GM12878 (cell line): ENCODE results near the gene CUL1. TPM values are rescaled to one million over a fixed set of nuclear protein-coding genes. Genes with fewer than 3 reads are reported as not detected.

Experiments used
- ATAC-seq: fragments of 200-7000 bp; cut with Tn5 transposase; 3 replicates; pipeline ENCODE4 v1.9.1; 2020; ENCODE audit warnings: mild to moderate bottlenecking, moderate library complexity
- BruUV-seq: library from RNA; stranded (reverse); fragments of 400-500 nt; replicated peaks from 2 replicates; lab custom pipeline; 2021; lab: Mats Ljungman, UMichigan
- CTCF ChIA-PET: fragments of 300-600 bp; sonication (Branson Sonifier 250); formaldehyde crosslinking; extraction: SDS; loops from one replicate; lab custom pipeline; 2021; ENCODE audit warnings: inconsistent platforms; lab: Yijun Ruan, JAX
- POLR2A ChIA-PET: fragments of 350-600 bp; formaldehyde crosslinking; extraction: SDS; loops from one replicate; lab custom pipeline; 2021; ENCODE audit warnings: inconsistent platforms; lab: Charles Lee
- RAD21 ChIA-PET: fragments of 300-600 bp; sonication (Branson Sonifier 250); formaldehyde crosslinking; loops from one replicate; lab custom pipeline; 2023; ENCODE audit warnings: antibody characterized with exemption; ENCODE audit not compliant: unreplicated experiment; lab: Charles Lee
- SMC1A ChIA-PET: fragments of 300-600 bp; sonication (Branson Sonifier 250); formaldehyde crosslinking; loops from one replicate; lab custom pipeline; 2023; ENCODE audit not compliant: unreplicated experiment, uncharacterized antibody; lab: Charles Lee
- DNase-seq: peaks from one replicate; pipeline ENCODE4 v3.0.0-alpha.2; 2011; ENCODE audit warnings: low read depth, low spot score
- FAIRE-seq: peaks from 3 replicates; lab custom pipeline; 2011; peaks lifted over from hg19 to GRCh38; lab: Jason Lieb, UNC
- H2AFZ ChIP-seq: 2 replicates; pipeline ENCODE4 v1.6.0; 2011; ENCODE audit warnings: low read depth, low read length, control low read depth; ENCODE audit not compliant: control insufficient read depth
- H3K27ac ChIP-seq: 2 replicates; pipeline ENCODE4 v1.5.1; 2011; ENCODE audit warnings: control low read depth; ENCODE audit not compliant: control insufficient read depth, insufficient read depth
- H3K27me3 ChIP-seq, 2 experiments: replicated peaks in 1 of 2; 2 replicates each; pipeline versions ENCODE4 v1.6.0 to v1.6.1; 2011; ENCODE audit warnings: low read length in 1 of 2; ENCODE audit not compliant: control insufficient read depth in 2 of 2, insufficient read depth in 2 of 2
- H3K36me3 ChIP-seq, 2 experiments: 2 replicates each; pipeline ENCODE4 v1.5.1; 2011; ENCODE audit warnings: low read length in 1 of 2; ENCODE audit not compliant: control insufficient read depth in 2 of 2, insufficient read depth in 2 of 2
- H3K4me1 ChIP-seq: 2 replicates; pipeline ENCODE4 v1.6.1; 2011; ENCODE audit warnings: mild to moderate bottlenecking, low read length, moderate library complexity, mixed read lengths; ENCODE audit not compliant: control insufficient read depth, insufficient read depth
- H3K4me2 ChIP-seq: 2 replicates; pipeline ENCODE4 v1.6.0; 2011; ENCODE audit warnings: control low read depth; ENCODE audit not compliant: control insufficient read depth, insufficient read depth
- H3K4me3 ChIP-seq: fragments of 200-600 bp; sonication (generic); 2 replicates; pipeline ENCODE4 v1.5.1; 2016
- H3K79me2 ChIP-seq: 2 replicates; pipeline ENCODE4 v1.6.0; 2011; ENCODE audit warnings: low read length; ENCODE audit not compliant: control insufficient read depth, insufficient read depth
- H3K9ac ChIP-seq: 2 replicates; pipeline ENCODE4 v1.8.0; 2011; ENCODE audit warnings: low read length, control low read depth, mixed read lengths; ENCODE audit not compliant: control insufficient read depth, insufficient read depth
- H3K9me3 ChIP-seq: replicated peaks from 3 replicates; pipeline ENCODE4 v1.5.1; 2011; ENCODE audit warnings: mild to moderate bottlenecking, low read length; ENCODE audit not compliant: control insufficient read depth, insufficient read depth
- H4K20me1 ChIP-seq: 2 replicates; pipeline ENCODE4 v1.6.0; 2011; ENCODE audit not compliant: control insufficient read depth, insufficient read depth
- KDM1A ChIP-seq: fragments of 200-600 bp; sonication (generic); IDR thresholded peaks from 2 replicates; pipeline ENCODE4 v1.6.1; 2016; ENCODE audit warnings: borderline replicate concordance
- MXI1 ChIP-seq: fragments of 150-350 bp; IDR thresholded peaks from 2 replicates; pipeline ENCODE4 v1.6.1; 2011; ENCODE audit warnings: low read depth, mild to moderate bottlenecking, inconsistent platforms, low read length, improper control_type of control experiment
- NBN ChIP-seq: fragments of 450-650 bp; IDR thresholded peaks from 2 replicates; pipeline ENCODE4 v1.6.1; 2016
- PAX8 ChIP-seq: fragments of 450-650 bp; IDR thresholded peaks from 2 replicates; pipeline ENCODE4 v1.6.1; 2017; ENCODE audit warnings: mild to moderate bottlenecking, moderate library complexity
- POLR2AphosphoS2 ChIP-seq: IDR thresholded peaks from 2 replicates; pipeline ENCODE4 v1.6.1; 2011; ENCODE audit warnings: low read depth, mild to moderate bottlenecking, low read length, improper control_type of control experiment, moderate library complexity
- RBBP5 ChIP-seq: fragments of 200-600 bp; sonication (generic); conservative IDR thresholded peaks from 2 replicates; pipeline ENCODE4 v1.6.1; 2016
- SMC3 ChIP-seq: IDR thresholded peaks from 2 replicates; pipeline ENCODE4 v1.6.1; 2011; ENCODE audit warnings: low read length, improper control_type of control experiment, borderline replicate concordance
- SP1 ChIP-seq: IDR thresholded peaks from one replicate; pipeline ENCODE4 v1.6.1; 2011; ENCODE audit warnings: low read depth, low read length
- SRF ChIP-seq, 2 experiments: IDR thresholded peaks; 2 replicates each; pipeline ENCODE4 v1.6.1; 2011; ENCODE audit warnings: low read depth in 2 of 2, low read length in 2 of 2, mild to moderate bottlenecking in 1 of 2, moderate library complexity in 1 of 2
- USF2 ChIP-seq: IDR thresholded peaks from 2 replicates; pipeline ENCODE4 v1.6.1; 2011; ENCODE audit warnings: low read depth, low read length, improper control_type of control experiment, borderline replicate concordance
- ZNF207 ChIP-seq: fragments of 450-650 bp; IDR thresholded peaks from 2 replicates; pipeline ENCODE4 v1.6.1; 2014; ENCODE audit warnings: antibody characterized with exemption, mild to moderate bottlenecking, borderline replicate concordance
- ZNF384 ChIP-seq: IDR thresholded peaks from 2 replicates; pipeline ENCODE4 v1.6.1; 2012; ENCODE audit warnings: low read depth, mild to moderate bottlenecking, low read length, improper control_type of control experiment, borderline replicate concordance
- WGBS: methylation state at CpG from one replicate; pipeline ENCODE4 v1.1.6; 2016; ENCODE audit warnings: low lambda C conversion rate; ENCODE audit not compliant: insufficient replicate concordance, insufficient coverage; ENCODE audit errors: missing lambda C conversion rate; 5-methylcytosine and 5-hydroxymethylcytosine counted together
- in situ Hi-C: fragments of 300-500 bp; cut with MboI; formaldehyde crosslinking; loops from 9 replicates; pipeline ENCODE4 v1.14.3; 2018; ENCODE audit warnings: mixed read lengths
- intact Hi-C: fragments of 100-400 bp; cut with micrococcal nuclease; formaldehyde crosslinking; loops from one replicate; pipeline ENCODE4 v1.14.2; 2022; ENCODE audit not compliant: unreplicated experiment
- polyA plus RNA-seq, 11 experiments: library from polyadenylated mRNA; depleted of rRNA in 4 of 11; unstranded in 6 of 11; stranded (reverse) in 5 of 11; fragments of >200 nt; fragmentation: Nextera tagmentation in 4 of 11; fragmentation: Illumina TruSeq in 1 of 11; extraction: Ambion mirVana in 4 of 11; extraction: Trizol in 1 of 11; gene quantifications; 1 replicate in 1 of 11; 2 replicates in 10 of 11; pipeline versions ENCODE4 v1.2.1 to v1.2.3, GENCODE V29; 2011 to 2016; ENCODE audit warnings: inconsistent platforms in 2 of 11, missing spikeins in 2 of 11, low read depth in 1 of 11
- total RNA-seq, 4 experiments: library from RNA; depleted of rRNA in 3 of 4; stranded (reverse); fragments of >200 nt in 3 of 4; fragmentation: Illumina TruSeq in 1 of 4; extraction: Trizol in 1 of 4; gene quantifications; 2 replicates each; pipeline versions ENCODE4 v1.2.1 to v1.2.3, GENCODE V29; 2013 to 2021
- TF ChIP-seq, protein P1 (sequence below): fragments of 450-650 bp; IDR thresholded peaks from 2 replicates; pipeline ENCODE4 v1.6.1; 2016; ENCODE audit warnings: mild to moderate bottlenecking

The CUL1 gene
- total and polyA plus RNA-seq, 10 of the 15 experiments (the other 5 are each of a cell fraction or from before 2014, with no cell fraction given) = 13.3 to 63.9 (median 45.9) TPM

GRCh38 chr7:148796841-148797240 is 98.1 kb downstream of the CUL1 start:
- no peak overlapping the region for H3K27ac ChIP-seq
- no peak overlapping the region for H3K4me3 ChIP-seq
- H4K20me1 ChIP-seq = no peaks in the 10 kb centered on the region
- intact Hi-C loops = no loop called here
- POLR2A ChIA-PET = no interaction called here
- RAD21 ChIA-PET = no interaction called here
- BruUV-seq = no TSS peak
- TF ChIP-seq ZNF207 (no peak), PAX8 (no peak), NBN (no peak), SMC3 (no peak), SP1 (no peak)
- TF ChIP-seq, protein P1, sequence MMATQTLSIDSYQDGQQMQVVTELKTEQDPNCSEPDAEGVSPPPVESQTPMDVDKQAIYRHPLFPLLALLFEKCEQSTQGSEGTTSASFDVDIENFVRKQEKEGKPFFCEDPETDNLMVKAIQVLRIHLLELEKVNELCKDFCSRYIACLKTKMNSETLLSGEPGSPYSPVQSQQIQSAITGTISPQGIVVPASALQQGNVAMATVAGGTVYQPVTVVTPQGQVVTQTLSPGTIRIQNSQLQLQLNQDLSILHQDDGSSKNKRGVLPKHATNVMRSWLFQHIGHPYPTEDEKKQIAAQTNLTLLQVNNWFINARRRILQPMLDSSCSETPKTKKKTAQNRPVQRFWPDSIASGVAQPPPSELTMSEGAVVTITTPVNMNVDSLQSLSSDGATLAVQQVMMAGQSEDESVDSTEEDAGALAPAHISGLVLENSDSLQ = no peak
- TF ChIP-seq, all 136 proteins: peak for 0
- Histone ChIP-seq H3K79me2 (no peaks in the 10 kb centered on the region), H3K9me3 (no peaks in the 10 kb centered on the region), H3K4me2 (no peak overlapping the region), H3K4me1 (no peaks in the 10 kb centered on the region), H3K27me3 (no peaks in the 10 kb centered on the region), H3K9ac (no peak overlapping the region), H2AFZ (no peak overlapping the region), H3K36me3 (peaks cover 18 to 35% of the 10 kb centered on the region in 2 experiments)
- no peak for FAIRE-seq
- SMC1A ChIA-PET = interaction anchor here (1.2 kb wide), 1 partner anchor 13 kb away, joined by 3 read pairs; no protein-coding TSS in a partner anchor
- in situ Hi-C loops = no loop called here
- CTCF ChIA-PET = no interaction called here
- DNase-seq = no peak
- WGBS = 88% methylated on average over 10 of the region's 10 CpGs
- ATAC-seq = no peak

GRCh38 chr7:148799893-148800555 is 101.3 kb downstream of the CUL1 start:
- Histone ChIP-seq H2AFZ (no peak overlapping the region), H3K4me1 (no peaks in the 10 kb centered on the region), H3K36me3 (peaks cover 18 to 26% of the 10 kb centered on the region in 2 experiments), H3K9ac (no peak overlapping the region), H3K9me3 (no peaks in the 10 kb centered on the region), H3K27me3 (no peaks in the 10 kb centered on the region), H3K27ac (no peak overlapping the region), H3K79me2 (no peaks in the 10 kb centered on the region), H3K4me2 (no peak overlapping the region), H3K4me3 (no peak overlapping the region), H4K20me1 (no peaks in the 10 kb centered on the region)
- ChIA-PET RAD21 (no interaction called here), CTCF (no interaction called here), SMC1A (interaction anchor here (0.6 kb wide), 1 partner anchor 43 kb away, joined by 5 read pairs; no protein-coding TSS in a partner anchor), POLR2A (no interaction called here)
- no peak for ATAC-seq
- no peak for FAIRE-seq
- intact Hi-C loops = loop anchor here (10.0 kb wide), 1 partner anchor 165 kb away; no protein-coding TSS in a partner anchor
- DNase-seq = no peak
- in situ Hi-C loops = no loop called here
- BruUV-seq = no TSS peak
- WGBS = 73% methylated on average over 10 of the region's 10 CpGs
- TF ChIP-seq MXI1 (no peak), POLR2AphosphoS2 (no peak), KDM1A (no peak), RBBP5 (no peak), USF2 (no peak), SRF (IDR thresholded peaks at IDR 0.05; ENCODE audit: low read depth in 2 of 2, low read length in 2 of 2) (no peak), ZNF384 (no peak)
